OCI-LY7 (cell line): ENCODE data around the gene PKHD1. TPM values are rescaled to one million over a fixed set of nuclear protein-coding genes. Genes with fewer than 3 reads are reported as not detected.

ENCODE experiments used
- BruUV-seq: library from RNA; stranded (reverse); fragments of 400-500 nt; replicated peaks from 2 replicates; lab custom pipeline; 2021; lab: Mats Ljungman, UMichigan
- CTCF ChIA-PET: fragments of 300-600 bp; sonication (Branson Sonifier 250); formaldehyde crosslinking; loops from one replicate; lab custom pipeline; 2022; ENCODE audit warnings: antibody characterized with exemption; ENCODE audit not compliant: unreplicated experiment; lab: Charles Lee
- POLR2A ChIA-PET: fragments of 300-600 bp; sonication (Branson Sonifier 250); formaldehyde crosslinking; loops from one replicate; lab custom pipeline; 2022; ENCODE audit warnings: antibody characterized with exemption; lab: Charles Lee
- DNase-seq: peaks from one replicate; pipeline ENCODE4 v3.0.0-alpha.2; 2015; ENCODE audit warnings: low spot score
- H2AFZ ChIP-seq: fragments of 200-600 bp; sonication (generic), shearing (Covaris generic); 2 replicates; pipeline ENCODE4 v1.6.1; 2014; ENCODE audit warnings: mild to moderate bottlenecking, antibody characterized with exemption, low read length, moderate library complexity
- H3K27ac ChIP-seq: fragments of 200-600 bp; sonication (generic); 2 replicates; pipeline ENCODE4 v1.5.1; 2014; ENCODE audit warnings: mixed run types, low read depth, mild to moderate bottlenecking, moderate library complexity, low read length, inconsistent platforms; ENCODE audit not compliant: poor library complexity, severe bottlenecking
- H3K36me3 ChIP-seq: fragments of 200-600 bp; sonication (generic); 2 replicates; pipeline ENCODE4 v1.6.1; 2014; ENCODE audit warnings: mild to moderate bottlenecking, antibody characterized with exemption, low read length, moderate library complexity, mixed read lengths; ENCODE audit not compliant: insufficient read depth
- H3K4me1 ChIP-seq: fragments of 200-600 bp; sonication (generic); 2 replicates; pipeline ENCODE4 v1.5.1; 2014; ENCODE audit warnings: mild to moderate bottlenecking, low read length; ENCODE audit not compliant: insufficient read depth, poor library complexity, severe bottlenecking
- H3K4me2 ChIP-seq: fragments of 200-600 bp; sonication (generic); 2 replicates; pipeline ENCODE4 v1.6.1; 2014; ENCODE audit warnings: mild to moderate bottlenecking, low read length
- H3K4me3 ChIP-seq: fragments of 200-600 bp; sonication (generic); 2 replicates; pipeline ENCODE4 v1.5.1; 2014; ENCODE audit warnings: mild to moderate bottlenecking, low read depth, low read length; ENCODE audit not compliant: poor library complexity, severe bottlenecking
- H3K79me2 ChIP-seq: fragments of 200-600 bp; sonication (generic); 2 replicates; pipeline ENCODE4 v1.6.1; 2016; ENCODE audit warnings: low read depth, mild to moderate bottlenecking, low read length, moderate library complexity, mixed read lengths; ENCODE audit not compliant: insufficient read depth
- H3K9me2 ChIP-seq: fragments of 200-600 bp; sonication (generic); 2 replicates; pipeline ENCODE4 v1.6.1; 2016; ENCODE audit warnings: mild to moderate bottlenecking, low read length, mixed read lengths; ENCODE audit not compliant: insufficient read depth
- H3K9me3 ChIP-seq: fragments of 200-600 bp; sonication (generic); 2 replicates; pipeline ENCODE4 v1.6.1; 2014; ENCODE audit warnings: mild to moderate bottlenecking, mixed run types, low read length, mixed read lengths
- H4K20me1 ChIP-seq: fragments of 200-600 bp; sonication (generic); 2 replicates; pipeline ENCODE4 v1.6.1; 2014; ENCODE audit warnings: mild to moderate bottlenecking, antibody characterized with exemption, low read length, moderate library complexity, mixed read lengths; ENCODE audit not compliant: insufficient read depth
- CTCF ChIP-seq: fragments of 200-600 bp; sonication (generic); conservative IDR thresholded peaks from 2 replicates; pipeline ENCODE4 v1.5.1; 2014; ENCODE audit warnings: mild to moderate bottlenecking, antibody characterized with exemption, low read length, moderate library complexity, mixed read lengths
- EZH2phosphoT487 ChIP-seq: fragments of 200-600 bp; sonication (generic); IDR thresholded peaks from 2 replicates; pipeline ENCODE4 v1.6.1; 2018; ENCODE audit warnings: low read depth, borderline replicate concordance, mild to moderate bottlenecking, mixed run types, antibody characterized with exemption, low read length, moderate library complexity, mixed read lengths
- intact Hi-C: fragments of 100-400 bp; cut with micrococcal nuclease; formaldehyde crosslinking; loops from one replicate; pipeline ENCODE4 v1.10.0; 2022; ENCODE audit not compliant: unreplicated experiment
- total RNA-seq, 2 experiments: library from RNA; depleted of rRNA in 1 of 2; stranded (reverse); fragments of >200 nt in 1 of 2; shearing (Covaris generic) in 1 of 2; gene quantifications; 2 replicates each; pipeline ENCODE4 v1.2.3, GENCODE V29; 2014 to 2022

Gene PKHD1
- total RNA-seq, 2 experiments from 2014 or later = not detected

- H3K4me1 ChIP-seq = no peaks in the 10 kb centered on the region
- no peak overlapping the region for H2AFZ ChIP-seq
- no peak overlapping the region for H3K4me3 ChIP-seq
- H3K27ac ChIP-seq = no peak overlapping the region
- H4K20me1 ChIP-seq = no peaks in the 10 kb centered on the region
- intact Hi-C loops = no loop called here
- no peak overlapping the region for H3K4me2 ChIP-seq
- POLR2A ChIA-PET = interaction anchor here (0.7 to 1.4 kb wide), 2 partner anchors 14 to 275 kb away, joined by 3 to 6 read pairs; no protein-coding TSS in a partner anchor
- no peaks in the 10 kb centered on the region for H3K9me3 ChIP-seq
- CTCF ChIA-PET = no interaction called here
- TF ChIP-seq CTCF (no peak), EZH2phosphoT487 (no peak)
- no peaks in the 10 kb centered on the region for H3K9me2 ChIP-seq
- BruUV-seq = no TSS peak
- no peaks in the 10 kb centered on the region for H3K79me2 ChIP-seq
- no peaks in the 10 kb centered on the region for H3K36me3 ChIP-seq
- DNase-seq = no peak
Measured at GRCh38 chr6:51965222-51965801, 122.1 kb downstream of the PKHD1 start.

GRCh38 chr6:51963980-51964379, 123.4 kb downstream of the PKHD1 start:
- POLR2A ChIA-PET = interaction anchor here (0.7 to 1.4 kb wide), 3 partner anchors 10 to 14 kb away, joined by 3 read pairs; no protein-coding TSS in a partner anchor

More at GRCh38 chr6:51963980-51964379, 123.4 kb downstream of the PKHD1 start:
- H4K20me1 ChIP-seq = no peaks in the 10 kb centered on the region
- H3K9me2 ChIP-seq = no peaks in the 10 kb centered on the region
- CTCF ChIA-PET = no interaction called here
- no peaks in the 10 kb centered on the region for H3K4me1 ChIP-seq
- no peak overlapping the region for H3K4me2 ChIP-seq
- H3K36me3 ChIP-seq = no peaks in the 10 kb centered on the region
- no peaks in the 10 kb centered on the region for H3K79me2 ChIP-seq
- H2AFZ ChIP-seq = no peak overlapping the region
- DNase-seq = no peak
- no TSS peak for BruUV-seq
- no peak overlapping the region for H3K27ac ChIP-seq
- TF ChIP-seq EZH2phosphoT487 = no peak
- no peak for TF ChIP-seq CTCF
- no peak overlapping the region for H3K4me3 ChIP-seq
- intact Hi-C loops = no loop called here
- H3K9me3 ChIP-seq = no peaks in the 10 kb centered on the region
